DND-41 (cell line): ENCODE data around the gene PCDH8.

Source experiments
- ATAC-seq: fragments of 200-7000 bp; cut with Tn5 transposase; 3 replicates; pipeline ENCODE4 v1.9.1; 2021; ENCODE audit warnings: low read depth; ENCODE audit not compliant: insufficient read depth
- DNase-seq: peaks from one replicate; pipeline ENCODE4 v3.0.0-alpha.2; 2020
- H2AFZ ChIP-seq: 2 replicates; pipeline ENCODE4 v1.6.0; 2012; ENCODE audit warnings: low read depth, low read length
- H3K27ac ChIP-seq: 2 replicates; pipeline ENCODE4 v1.5.1; 2012; ENCODE audit warnings: low read length, inconsistent platforms
- H3K27me3 ChIP-seq: fragments of 200-600 bp; sonication (generic); 2 replicates; pipeline ENCODE4 v1.6.0; 2012; ENCODE audit warnings: low read length, mild to moderate bottlenecking, inconsistent platforms; ENCODE audit not compliant: insufficient read depth, poor library complexity
- H3K36me3 ChIP-seq: 2 replicates; pipeline ENCODE4 v1.5.1; 2012; ENCODE audit warnings: low read length, inconsistent platforms; ENCODE audit not compliant: insufficient read depth
- H3K4me1 ChIP-seq: 2 replicates; pipeline ENCODE4 v1.5.1; 2012; ENCODE audit warnings: mild to moderate bottlenecking, low read length; ENCODE audit not compliant: insufficient read depth
- H3K4me2 ChIP-seq: 2 replicates; pipeline ENCODE4 v1.6.0; 2012; ENCODE audit warnings: mild to moderate bottlenecking, moderate library complexity, low read length, inconsistent platforms; ENCODE audit not compliant: insufficient read depth
- H3K4me3 ChIP-seq, 2 experiments: fragments of 200-600 bp in 1 of 2; shearing (Covaris generic) in 1 of 2; 2 replicates each; pipeline ENCODE4 v1.5.1; 2012 to 2016; ENCODE audit warnings: inconsistent platforms in 2 of 2, low read length in 2 of 2, mild to moderate bottlenecking in 2 of 2, low read depth in 1 of 2, moderate library complexity in 1 of 2
- H3K79me2 ChIP-seq: 2 replicates; pipeline ENCODE4 v1.6.0; 2012; ENCODE audit warnings: low read length, inconsistent platforms; ENCODE audit not compliant: insufficient read depth
- H3K9ac ChIP-seq: 2 replicates; pipeline ENCODE4 v1.6.0; 2012; ENCODE audit warnings: low read depth, mild to moderate bottlenecking, inconsistent platforms, low read length, moderate library complexity
- H3K9me3 ChIP-seq: 2 replicates; pipeline ENCODE4 v1.5.1; 2012; ENCODE audit warnings: low read length, moderate library complexity, mild to moderate bottlenecking, inconsistent platforms; ENCODE audit not compliant: insufficient read depth, severe bottlenecking
- H4K20me1 ChIP-seq: 2 replicates; pipeline ENCODE4 v1.6.0; 2012; ENCODE audit warnings: low read length; ENCODE audit not compliant: insufficient read depth
- EZH2 ChIP-seq: IDR thresholded peaks from 3 replicates; pipeline ENCODE4 v1.6.1; 2012; ENCODE audit warnings: borderline replicate concordance, low read depth, mild to moderate bottlenecking, moderate library complexity, low read length, inconsistent platforms; ENCODE audit not compliant: severe bottlenecking
- TF ChIP-seq, protein P1 (sequence below): IDR thresholded peaks from 2 replicates; pipeline ENCODE4 v1.5.1; 2012; ENCODE audit warnings: borderline replicate concordance, low read length, moderate library complexity, mild to moderate bottlenecking; ENCODE audit not compliant: poor library complexity, severe bottlenecking; ENCODE audit errors: extremely low read depth

The PCDH8 gene

DNA sequence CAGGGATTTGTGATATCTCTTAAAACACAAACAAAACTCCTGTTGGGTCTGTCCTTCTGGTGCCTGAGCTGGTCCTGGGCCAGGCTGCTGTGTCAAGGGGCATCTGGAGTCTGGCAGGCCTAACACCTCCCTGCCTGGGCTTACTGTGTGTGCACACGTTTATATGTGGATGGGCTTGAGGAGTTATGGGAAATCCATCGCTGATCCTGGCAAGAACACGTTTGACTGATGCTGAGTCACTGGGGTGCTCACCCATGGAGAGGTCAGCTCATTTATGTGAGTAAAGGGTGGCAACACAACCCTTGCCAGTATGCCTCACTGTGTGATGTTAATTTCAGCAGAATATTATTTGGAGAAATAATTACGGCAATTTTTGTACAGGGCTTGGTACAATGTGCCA lies 44.5 kb upstream of the PCDH8 start:
- no peaks in the 10 kb centered on the region for H3K36me3 ChIP-seq
- DNase-seq = no peak
- H3K4me2 ChIP-seq = no peak overlapping the region
- no peaks in the 10 kb centered on the region for H4K20me1 ChIP-seq
- H3K9ac ChIP-seq = no peak overlapping the region
- TF ChIP-seq, protein P1, sequence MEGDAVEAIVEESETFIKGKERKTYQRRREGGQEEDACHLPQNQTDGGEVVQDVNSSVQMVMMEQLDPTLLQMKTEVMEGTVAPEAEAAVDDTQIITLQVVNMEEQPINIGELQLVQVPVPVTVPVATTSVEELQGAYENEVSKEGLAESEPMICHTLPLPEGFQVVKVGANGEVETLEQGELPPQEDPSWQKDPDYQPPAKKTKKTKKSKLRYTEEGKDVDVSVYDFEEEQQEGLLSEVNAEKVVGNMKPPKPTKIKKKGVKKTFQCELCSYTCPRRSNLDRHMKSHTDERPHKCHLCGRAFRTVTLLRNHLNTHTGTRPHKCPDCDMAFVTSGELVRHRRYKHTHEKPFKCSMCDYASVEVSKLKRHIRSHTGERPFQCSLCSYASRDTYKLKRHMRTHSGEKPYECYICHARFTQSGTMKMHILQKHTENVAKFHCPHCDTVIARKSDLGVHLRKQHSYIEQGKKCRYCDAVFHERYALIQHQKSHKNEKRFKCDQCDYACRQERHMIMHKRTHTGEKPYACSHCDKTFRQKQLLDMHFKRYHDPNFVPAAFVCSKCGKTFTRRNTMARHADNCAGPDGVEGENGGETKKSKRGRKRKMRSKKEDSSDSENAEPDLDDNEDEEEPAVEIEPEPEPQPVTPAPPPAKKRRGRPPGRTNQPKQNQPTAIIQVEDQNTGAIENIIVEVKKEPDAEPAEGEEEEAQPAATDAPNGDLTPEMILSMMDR = no peak
- no peak for TF ChIP-seq EZH2
- H3K4me3 ChIP-seq = no peak overlapping the region
- H3K27me3 ChIP-seq = no peaks in the 10 kb centered on the region
- no peak overlapping the region for H3K27ac ChIP-seq
- no peak for ATAC-seq
- no peaks in the 10 kb centered on the region for H3K4me1 ChIP-seq
- H3K79me2 ChIP-seq = no peaks in the 10 kb centered on the region
- H2AFZ ChIP-seq = no peak overlapping the region
- no peaks in the 10 kb centered on the region for H3K9me3 ChIP-seq

DNA sequence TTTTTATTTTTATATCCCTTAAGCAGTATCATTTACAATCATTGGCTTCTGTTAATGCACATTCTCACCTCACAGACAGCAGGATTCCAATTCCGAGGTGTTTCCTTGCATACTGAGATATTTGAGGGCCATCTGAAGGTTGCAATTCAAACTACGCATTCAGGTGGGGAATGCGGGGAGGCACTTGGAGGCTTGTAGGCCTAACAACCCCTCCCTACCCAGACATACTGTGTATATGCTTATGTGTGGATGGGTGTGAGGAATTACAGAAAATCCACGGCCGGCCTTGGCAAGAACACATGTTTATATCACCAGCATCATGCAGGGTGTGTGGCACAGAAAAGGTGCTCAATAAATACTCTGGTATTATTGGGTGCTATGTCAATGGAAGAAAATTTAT lies 43.3 kb upstream of the PCDH8 start:
- H3K36me3 ChIP-seq = no peaks in the 10 kb centered on the region
- no peak overlapping the region for H2AFZ ChIP-seq
- no peaks in the 10 kb centered on the region for H3K9me3 ChIP-seq
- H3K4me2 ChIP-seq = no peak overlapping the region
- H3K27ac ChIP-seq = no peak overlapping the region
- no peaks in the 10 kb centered on the region for H3K4me1 ChIP-seq
- H3K9ac ChIP-seq = no peak overlapping the region
- DNase-seq = no peak
- no peaks in the 10 kb centered on the region for H3K79me2 ChIP-seq
- no peak for ATAC-seq
- H3K27me3 ChIP-seq = no peaks in the 10 kb centered on the region
- no peaks in the 10 kb centered on the region for H4K20me1 ChIP-seq
- no peak overlapping the region for H3K4me3 ChIP-seq
- TF ChIP-seq, protein P1 = no peak
- no peak for TF ChIP-seq EZH2

DNA sequence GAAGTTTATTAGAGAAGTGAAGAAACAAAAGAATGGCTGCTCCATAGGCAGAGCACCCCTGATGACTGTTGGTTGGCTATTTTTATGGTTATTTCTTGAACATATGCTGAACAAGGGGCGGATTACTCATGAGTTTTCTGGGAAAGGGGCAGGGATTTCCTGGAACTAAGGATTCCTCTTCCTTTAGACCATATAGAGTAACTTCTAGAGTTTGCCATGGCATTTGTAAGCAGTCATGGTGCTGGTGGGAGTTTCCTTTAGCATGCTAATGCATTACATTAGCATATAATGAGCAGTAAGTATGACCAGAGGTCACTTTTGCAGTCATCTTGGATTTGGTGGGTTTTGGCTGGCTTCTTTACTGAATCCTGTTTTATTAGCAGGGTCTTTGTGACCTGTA lies 38.7 kb upstream of the PCDH8 start:
- Histone ChIP-seq H3K4me1 (0 out of 2 replicates have a peak, but pooled peaks cover 3% of the 10 kb centered on the region), H3K4me2 (no peak overlapping the region), H3K4me3 (no peak overlapping the region), H3K27ac (no peak overlapping the region), H4K20me1 (no peaks in the 10 kb centered on the region), H3K9me3 (no peaks in the 10 kb centered on the region), H3K9ac (no peak overlapping the region), H3K36me3 (no peaks in the 10 kb centered on the region), H3K79me2 (no peaks in the 10 kb centered on the region), H2AFZ (no peak overlapping the region), H3K27me3 (no peaks in the 10 kb centered on the region)
- DNase-seq = no peak
- TF ChIP-seq, protein P1 = no peak
- no peak for TF ChIP-seq EZH2
- ATAC-seq = no peak

DNA sequence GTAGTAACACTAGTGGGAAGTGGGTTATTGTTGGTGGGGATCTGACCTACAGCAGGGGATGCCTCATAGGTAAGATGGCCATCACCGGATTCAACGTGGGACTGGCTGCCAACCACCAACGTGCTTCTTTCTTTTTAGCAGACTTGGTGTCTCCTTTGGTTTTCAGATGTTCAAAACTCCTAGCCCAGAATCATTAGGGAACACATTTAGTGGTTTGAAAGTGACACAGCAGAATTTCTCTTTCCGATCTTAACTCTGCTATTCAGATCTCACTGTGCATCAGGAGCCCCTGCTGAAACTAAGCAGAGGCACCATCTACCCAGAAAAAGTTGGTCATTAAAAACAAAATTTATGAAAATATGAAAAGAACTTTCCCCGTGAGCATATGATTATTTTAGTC lies 36.7 kb upstream of the PCDH8 start:
- Histone ChIP-seq H4K20me1 (no peaks in the 10 kb centered on the region), H2AFZ (no peak overlapping the region), H3K9ac (no peak overlapping the region), H3K79me2 (no peaks in the 10 kb centered on the region), H3K4me2 (no peak overlapping the region), H3K9me3 (no peaks in the 10 kb centered on the region), H3K36me3 (no peaks in the 10 kb centered on the region), H3K27me3 (no peaks in the 10 kb centered on the region), H3K27ac (no peak overlapping the region), H3K4me3 (no peak overlapping the region), H3K4me1 (0 out of 2 replicates have a peak, but pooled peaks cover 3% of the 10 kb centered on the region)
- ATAC-seq (no peak), DNase-seq (no peak)
- no peak for TF ChIP-seq EZH2
